H1 (cell line): ENCODE data around the gene SMIM35. TPM values are rescaled to one million over a fixed set of nuclear protein-coding genes. Genes with fewer than 3 reads are reported as not detected.

Experiments used
- ASH2L ChIP-seq: fragments of 200-600, 300-600 bp; sonication (generic); IDR thresholded peaks from one replicate; pipeline ENCODE4 v1.7.1; 2017; ENCODE audit warnings: low read length
- CBX8 ChIP-seq: fragments of 300-800, 300-1000 bp; sonication (generic); IDR thresholded peaks from 2 replicates; pipeline ENCODE4 v1.7.1; 2016; ENCODE audit warnings: low read depth, low read length, borderline replicate concordance
- CREB1 ChIP-seq: IDR thresholded peaks from 2 replicates; pipeline ENCODE4 v1.6.1; 2012; ENCODE audit warnings: inconsistent platforms
- HDAC2 ChIP-seq, 2 experiments: fragments of 300-600 bp in 1 of 2; sonication (generic) in 1 of 2; IDR thresholded peaks; 2 replicates each; pipeline ENCODE4 v1.6.1; 2011 to 2012; ENCODE audit warnings: low read depth in 2 of 2, low read length in 2 of 2, mild to moderate bottlenecking in 2 of 2, moderate library complexity in 2 of 2, borderline replicate concordance in 1 of 2, inconsistent platforms in 1 of 2
- HDAC6 ChIP-seq: IDR thresholded peaks from one replicate; pipeline ENCODE4 v1.7.1; 2012; ENCODE audit warnings: low read depth, mild to moderate bottlenecking, inconsistent platforms, low read length, moderate library complexity
- JUND ChIP-seq: IDR thresholded peaks from 2 replicates; pipeline ENCODE4 v1.6.1; 2011; ENCODE audit warnings: mild to moderate bottlenecking, improper control_type of control experiment, low read length
- NANOG ChIP-seq: IDR thresholded peaks from 2 replicates; pipeline ENCODE4 v1.6.1; 2011; ENCODE audit warnings: low read length, low read depth, mild to moderate bottlenecking, inconsistent platforms; ENCODE audit not compliant: insufficient read depth, poor library complexity, severe bottlenecking
- NRF1 ChIP-seq: IDR thresholded peaks from 2 replicates; pipeline ENCODE4 v1.6.1; 2011; ENCODE audit warnings: mild to moderate bottlenecking, low read depth, low read length, improper control_type of control experiment
- PHF8 ChIP-seq: fragments of 200-600 bp; sonication (generic); conservative IDR thresholded peaks from 2 replicates; pipeline ENCODE4 v1.7.1; 2012; ENCODE audit warnings: low read depth, mild to moderate bottlenecking, inconsistent platforms, low read length, moderate library complexity
- RBBP5 ChIP-seq: IDR thresholded peaks from 2 replicates; pipeline ENCODE4 v1.7.1; 2012; ENCODE audit warnings: low read depth, mild to moderate bottlenecking, inconsistent platforms, low read length, moderate library complexity, borderline replicate concordance
- RFX5 ChIP-seq: IDR thresholded peaks from 2 replicates; pipeline ENCODE4 v1.6.1; 2011; ENCODE audit warnings: low read depth, low read length, improper control_type of control experiment, borderline replicate concordance
- RXRA ChIP-seq: IDR thresholded peaks from 2 replicates; pipeline ENCODE4 v1.6.1; 2011; ENCODE audit warnings: low read depth, mild to moderate bottlenecking, low read length, moderate library complexity; ENCODE audit not compliant: insufficient read depth
- SIX5 ChIP-seq: IDR thresholded peaks from 2 replicates; pipeline ENCODE4 v1.6.1; 2011; ENCODE audit warnings: mild to moderate bottlenecking, low read depth, low read length
- SP1 ChIP-seq: IDR thresholded peaks from 2 replicates; pipeline ENCODE4 v1.6.1; 2011; ENCODE audit warnings: low read depth, low read length
- SP4 ChIP-seq: IDR thresholded peaks from 2 replicates; pipeline ENCODE4 v1.6.1; 2012; ENCODE audit warnings: low read length, inconsistent platforms
- polyA plus RNA-seq, 7 experiments: library from polyadenylated mRNA; depleted of rRNA in 3 of 7; stranded (reverse) in 5 of 7; unstranded in 2 of 7; fragments of >200 nt in 5 of 7; fragments of 200-250 nt in 2 of 7; gene quantifications; 1 replicate in 5 of 7; 2 replicates in 1 of 7; 4 replicates in 1 of 7; pipeline versions ENCODE4 v1.2.1 to v1.2.3, GENCODE V29; 2011 to 2013; ENCODE audit warnings: missing spikeins in 2 of 7, mixed read lengths in 2 of 7
- total RNA-seq: library from RNA; stranded (reverse); fragmentation: NEBNext Ultra II Directional; extraction: Animal tissue kit (Norgen Biotek cat#: 25700); gene quantifications from 2 replicates; pipeline ENCODE4 v1.2.1, GENCODE V29; 2021
- TF ChIP-seq, protein P1 (sequence below): IDR thresholded peaks from 2 replicates; pipeline ENCODE4 v1.6.1; 2012; ENCODE audit warnings: inconsistent platforms

The SMIM35 gene
- total and polyA plus RNA-seq, 2 of the 8 experiments (the other 6 are each of a cell fraction or from before 2014, with no cell fraction given), result not detected

DNA sequence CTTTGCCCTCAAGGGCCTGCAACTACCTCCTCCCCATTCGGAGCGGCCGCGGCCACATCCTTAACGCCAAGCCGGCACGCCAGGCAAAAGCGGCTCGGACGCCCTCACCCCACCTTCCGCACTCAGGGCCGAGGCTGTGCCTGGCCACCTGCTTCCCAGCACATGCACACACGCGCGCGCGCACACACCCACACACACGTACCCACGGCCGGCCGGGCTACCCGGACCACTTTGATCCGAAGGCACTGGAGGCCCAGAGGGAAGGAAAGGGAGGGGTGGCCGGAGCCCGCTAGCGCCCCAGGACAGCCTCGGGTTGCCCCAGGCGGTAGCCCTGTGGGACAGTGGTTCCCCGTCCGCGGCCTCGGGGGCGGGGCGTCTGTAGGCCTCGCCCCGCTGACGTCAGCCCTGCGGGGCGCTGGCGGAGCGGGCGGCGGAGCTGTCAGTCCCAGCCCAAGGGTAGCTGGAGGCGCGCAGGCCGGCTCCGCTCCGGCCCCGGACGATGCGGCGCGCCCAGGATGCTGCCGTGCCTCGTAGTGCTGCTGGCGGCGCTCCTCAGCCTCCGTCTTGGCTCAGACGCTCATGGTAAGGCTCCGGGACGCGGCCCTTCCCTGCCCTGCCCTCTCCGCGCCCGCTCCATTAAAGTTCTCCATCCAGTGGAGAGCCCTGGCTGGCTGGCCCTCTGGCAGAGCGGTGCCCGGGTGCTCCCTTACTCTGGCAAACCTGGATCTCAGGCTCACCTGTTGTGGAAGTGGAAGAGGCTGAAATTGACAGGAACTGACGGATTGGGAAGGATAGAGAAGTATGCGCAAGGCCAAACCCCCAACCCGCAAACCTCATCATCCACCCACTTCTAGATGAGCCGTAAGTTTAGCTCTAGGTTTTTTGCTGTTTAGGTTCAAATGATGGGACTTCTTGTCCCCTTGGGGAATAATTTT is 100.5 kb downstream of the SMIM35 start, which contains the start of gene IL10RA (continued):
- TF ChIP-seq NANOG (no peak), ASH2L (peak; percentile 74), RXRA (no peak), NRF1 (no peak), CBX8 (no peak), JUND (peak; percentile 58), RBBP5 (no peak; the same call in 1 of the 2 replicates), SIX5 (no peak), RFX5 (no peak), SP4 (0 out of 2 replicates have a peak, but pooled peaks have one; percentile 40), HDAC6 (no peak), PHF8 (peak; percentile 69), CREB1 (peak; percentile 87), SP1 (0 out of 2 replicates have a peak, but pooled peaks have one; percentile 28), HDAC2 (IDR thresholded peaks at IDR 0.05; ENCODE audit: borderline replicate concordance in 1 of 2, low read depth in 2 of 2, low read length in 2 of 2) (peak in 1 of 2 experiments; percentile 63; a peak in 1 of 4 replicates)
- TF ChIP-seq, protein P1, sequence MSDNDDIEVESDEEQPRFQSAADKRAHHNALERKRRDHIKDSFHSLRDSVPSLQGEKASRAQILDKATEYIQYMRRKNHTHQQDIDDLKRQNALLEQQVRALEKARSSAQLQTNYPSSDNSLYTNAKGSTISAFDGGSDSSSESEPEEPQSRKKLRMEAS, result peak; percentile 96
